Mesenchymal stem cell (in vitro differentiated cells and primary cell): ENCODE results near the gene DCTD.

Experiments
- DNase-seq: peaks from one replicate; pipeline ENCODE4 v3.0.0-alpha.2; 2013
- H2AFZ ChIP-seq: one replicate; pipeline ENCODE4 v1.6.1; 2013; ENCODE audit warnings: low read depth, mild to moderate bottlenecking, control low read depth, inconsistent platforms, low read length, moderate library complexity
- H2AK5ac ChIP-seq: 2 replicates; pipeline ENCODE4 v1.6.1; 2013; ENCODE audit warnings: low read length, moderate library complexity, mild to moderate bottlenecking, inconsistent platforms; ENCODE audit not compliant: severe bottlenecking
- H2BK120ac ChIP-seq: one replicate; pipeline ENCODE4 v1.6.1; 2013; ENCODE audit warnings: low read depth, mild to moderate bottlenecking, inconsistent platforms, low read length, moderate library complexity
- H2BK12ac ChIP-seq, 2 experiments: one replicate each; pipeline ENCODE4 v1.6.1; 2013; ENCODE audit warnings: inconsistent platforms in 2 of 2, low read length in 2 of 2, mild to moderate bottlenecking in 2 of 2, moderate library complexity in 2 of 2, control low read depth in 1 of 2
- H2BK15ac ChIP-seq: one replicate; pipeline ENCODE4 v1.6.1; 2013; ENCODE audit warnings: mild to moderate bottlenecking, low read depth, inconsistent platforms; ENCODE audit not compliant: poor library complexity, severe bottlenecking
- H2BK5ac ChIP-seq: 2 replicates; pipeline ENCODE4 v1.6.1; 2013; ENCODE audit warnings: low read depth, mild to moderate bottlenecking, low read length, control low read depth, inconsistent platforms; ENCODE audit not compliant: poor library complexity, severe bottlenecking
- H3K14ac ChIP-seq, 2 experiments: one replicate each; pipeline ENCODE4 v1.6.1; 2013; ENCODE audit warnings: inconsistent platforms in 2 of 2, low read length in 2 of 2, control low read depth in 1 of 2, mild to moderate bottlenecking in 1 of 2, moderate library complexity in 1 of 2
- H3K18ac ChIP-seq, 2 experiments: one replicate each; pipeline ENCODE4 v1.6.1; 2013; ENCODE audit warnings: inconsistent platforms in 2 of 2, low read length in 2 of 2, control low read depth in 1 of 2, low read depth in 1 of 2, mild to moderate bottlenecking in 1 of 2
- H3K23ac ChIP-seq, 2 experiments: one replicate each; pipeline ENCODE4 v1.6.1; 2013; ENCODE audit warnings: inconsistent platforms in 2 of 2, low read length in 2 of 2, mild to moderate bottlenecking in 2 of 2, moderate library complexity in 2 of 2, control low read depth in 1 of 2
- H3K27ac ChIP-seq: 2 replicates; pipeline ENCODE4 v1.5.1; 2013; ENCODE audit warnings: mild to moderate bottlenecking, moderate library complexity, low read length, control low read depth, inconsistent platforms; ENCODE audit not compliant: poor library complexity, severe bottlenecking
- H3K27me3 ChIP-seq, 2 experiments: 2 replicates each; pipeline versions ENCODE4 v1.6.1 to v1.7.0; 2013; ENCODE audit warnings: low read length in 2 of 2, mild to moderate bottlenecking in 2 of 2, moderate library complexity in 2 of 2, control low read depth in 1 of 2, inconsistent platforms in 1 of 2; ENCODE audit not compliant: control insufficient read depth in 1 of 2, insufficient read depth in 1 of 2
- H3K36me3 ChIP-seq, 2 experiments: 2 replicates each; pipeline versions ENCODE4 v1.6.1 to v1.7.0; 2013; ENCODE audit warnings: low read length in 2 of 2, control low read depth in 1 of 2, inconsistent platforms in 1 of 2, low read depth in 1 of 2, mild to moderate bottlenecking in 1 of 2; ENCODE audit not compliant: insufficient read depth in 2 of 2, control insufficient read depth in 1 of 2
- H3K4ac ChIP-seq, 2 experiments: one replicate each; pipeline ENCODE4 v1.6.1; 2013; ENCODE audit warnings: inconsistent platforms in 2 of 2, low read length in 2 of 2, mild to moderate bottlenecking in 2 of 2, moderate library complexity in 2 of 2, control low read depth in 1 of 2, low read depth in 1 of 2
- H3K4me1 ChIP-seq: 2 replicates; pipeline ENCODE4 v1.6.1; 2013; ENCODE audit warnings: low read depth, low read length, control low read depth; ENCODE audit not compliant: control insufficient read depth, insufficient read depth
- H3K4me2 ChIP-seq: 2 replicates; pipeline ENCODE4 v1.6.1; 2013; ENCODE audit warnings: low read length, mild to moderate bottlenecking, inconsistent platforms; ENCODE audit not compliant: poor library complexity, severe bottlenecking
- H3K4me3 ChIP-seq, 2 experiments: 2 replicates each; pipeline versions ENCODE4 v1.5.1 to v1.7.0; 2013; ENCODE audit warnings: low read length in 2 of 2, mild to moderate bottlenecking in 2 of 2, control low read depth in 1 of 2, low read depth in 1 of 2; ENCODE audit not compliant: insufficient read depth in 1 of 2
- H3K79me1 ChIP-seq: replicated peaks from 2 replicates; pipeline ENCODE4 v1.6.1; 2013; ENCODE audit warnings: mild to moderate bottlenecking, control low read depth, low read length, inconsistent platforms; ENCODE audit not compliant: poor library complexity, severe bottlenecking
- H3K9ac ChIP-seq: 2 replicates; pipeline ENCODE4 v1.7.0; 2013; ENCODE audit warnings: mild to moderate bottlenecking, low read length, moderate library complexity
- H3K9me3 ChIP-seq: 2 replicates; pipeline ENCODE4 v1.7.0; 2013; ENCODE audit warnings: mild to moderate bottlenecking, low read length; ENCODE audit not compliant: control insufficient read depth
- H4K8ac ChIP-seq: one replicate; pipeline ENCODE4 v1.6.1; 2013; ENCODE audit warnings: inconsistent platforms, mild to moderate bottlenecking, low read length, moderate library complexity
- H4K91ac ChIP-seq: one replicate; pipeline ENCODE4 v1.6.1; 2013; ENCODE audit warnings: mild to moderate bottlenecking, low read length, inconsistent platforms
- WGBS: methylation state at CpG from one replicate; pipeline ENCODE4 v1.1.7; 2013; ENCODE audit warnings: mixed read lengths; 5-methylcytosine and 5-hydroxymethylcytosine counted together

DCTD gene

DNA sequence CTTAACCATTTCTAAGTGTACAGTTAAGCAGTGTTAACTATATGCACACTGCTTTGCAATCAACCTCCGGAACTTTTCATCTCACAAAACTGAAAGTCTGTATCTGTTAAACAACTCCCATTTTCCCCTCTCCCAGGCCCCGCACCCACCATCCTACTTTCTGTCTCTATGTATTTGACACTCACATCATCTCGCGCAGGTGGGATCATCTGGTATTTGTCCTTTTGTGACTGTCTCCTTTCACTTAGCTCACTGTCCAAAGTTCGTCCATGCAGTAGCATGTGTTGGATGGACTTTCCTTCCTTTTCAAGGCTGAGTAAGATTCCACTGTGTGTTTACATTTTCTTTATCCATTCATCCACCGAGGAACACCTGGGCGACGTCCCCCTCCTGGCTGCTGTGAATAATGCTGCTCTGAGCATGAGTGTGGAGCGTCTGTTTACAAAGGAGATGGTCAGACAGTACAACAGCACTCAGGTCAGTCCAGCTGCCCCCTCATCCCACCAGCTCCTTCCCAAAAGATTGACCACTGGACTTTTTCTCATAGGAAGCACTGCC lies 39.8 kb downstream of the DCTD start:
- Histone ChIP-seq H3K23ac (no peak overlapping the region), H2BK5ac (no peak overlapping the region), H3K4me1 (peaks cover 3% of the 10 kb centered on the region), H4K8ac (no peak overlapping the region), H3K27ac (no peak overlapping the region), H2BK12ac (no peak overlapping the region), H4K91ac (no peak overlapping the region), H2BK120ac (no peak overlapping the region), H3K36me3 (peaks cover 16 to 35% of the 10 kb centered on the region in 2 experiments), H3K18ac (no peak overlapping the region), H3K27me3 (no peaks in the 10 kb centered on the region), H3K79me1 (peaks cover 3% of the 10 kb centered on the region), H2AFZ (no peak overlapping the region), H3K9ac (no peak overlapping the region), H2AK5ac (no peak overlapping the region), H3K4me2 (no peak overlapping the region), H3K14ac (no peak overlapping the region), H3K4ac (no peak overlapping the region), H3K9me3 (no peaks in the 10 kb centered on the region), H2BK15ac (no peak overlapping the region), H3K4me3 (no peak overlapping the region)
- 93% methylated on average over 9 of the region's 9 CpGs for WGBS
- no peak for DNase-seq

DNA sequence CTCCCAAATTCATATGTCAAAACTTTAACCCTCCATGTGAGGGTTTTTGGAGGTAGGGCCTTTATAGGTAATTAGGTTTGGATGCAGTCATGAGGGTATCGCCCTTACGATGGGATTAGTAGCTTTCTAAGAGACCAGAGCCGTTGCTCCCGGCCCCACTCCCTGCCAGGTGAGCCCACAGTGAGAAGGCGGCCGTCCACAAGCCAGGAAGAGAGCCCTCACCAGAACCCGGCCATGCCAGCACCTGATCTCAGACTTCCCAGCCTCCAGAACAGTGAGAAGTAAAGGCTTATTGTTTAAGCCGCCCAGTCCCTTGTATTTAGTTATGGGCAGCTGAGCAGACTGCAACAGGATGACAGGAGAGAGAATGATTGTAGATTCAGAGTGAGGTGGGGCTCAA lies 40.8 kb downstream of the DCTD start:
- H2BK120ac ChIP-seq, result no peak overlapping the region
- no peak overlapping the region for H4K91ac ChIP-seq
- peaks cover 3% of the 10 kb centered on the region for H3K4me1 ChIP-seq
- WGBS, result 92% methylated on average over 7 of the region's 8 CpGs
- peak overlapping the region; percentile 34 for H2BK15ac ChIP-seq
- H3K4ac ChIP-seq, result no peak overlapping the region
- H3K14ac ChIP-seq, result no peak overlapping the region
- DNase-seq, result no peak
- H3K27me3 ChIP-seq, result no peaks in the 10 kb centered on the region
- peaks cover 12 to 29% of the 10 kb centered on the region in 2 experiments for H3K36me3 ChIP-seq
- H2BK5ac ChIP-seq, result no peak overlapping the region
- H2BK12ac ChIP-seq, result no peak overlapping the region
- no peak overlapping the region for H2AFZ ChIP-seq
- no peak overlapping the region for H4K8ac ChIP-seq
- H3K9me3 ChIP-seq, result no peaks in the 10 kb centered on the region
- no peak overlapping the region for H3K4me3 ChIP-seq
- no peak overlapping the region for H3K18ac ChIP-seq
- H3K23ac ChIP-seq, result no peak overlapping the region
- H3K27ac ChIP-seq, result no peak overlapping the region
- H3K4me2 ChIP-seq, result no peak overlapping the region
- no peak overlapping the region for H3K9ac ChIP-seq
- no peak overlapping the region for H2AK5ac ChIP-seq
- no peaks in the 10 kb centered on the region for H3K79me1 ChIP-seq

DNA sequence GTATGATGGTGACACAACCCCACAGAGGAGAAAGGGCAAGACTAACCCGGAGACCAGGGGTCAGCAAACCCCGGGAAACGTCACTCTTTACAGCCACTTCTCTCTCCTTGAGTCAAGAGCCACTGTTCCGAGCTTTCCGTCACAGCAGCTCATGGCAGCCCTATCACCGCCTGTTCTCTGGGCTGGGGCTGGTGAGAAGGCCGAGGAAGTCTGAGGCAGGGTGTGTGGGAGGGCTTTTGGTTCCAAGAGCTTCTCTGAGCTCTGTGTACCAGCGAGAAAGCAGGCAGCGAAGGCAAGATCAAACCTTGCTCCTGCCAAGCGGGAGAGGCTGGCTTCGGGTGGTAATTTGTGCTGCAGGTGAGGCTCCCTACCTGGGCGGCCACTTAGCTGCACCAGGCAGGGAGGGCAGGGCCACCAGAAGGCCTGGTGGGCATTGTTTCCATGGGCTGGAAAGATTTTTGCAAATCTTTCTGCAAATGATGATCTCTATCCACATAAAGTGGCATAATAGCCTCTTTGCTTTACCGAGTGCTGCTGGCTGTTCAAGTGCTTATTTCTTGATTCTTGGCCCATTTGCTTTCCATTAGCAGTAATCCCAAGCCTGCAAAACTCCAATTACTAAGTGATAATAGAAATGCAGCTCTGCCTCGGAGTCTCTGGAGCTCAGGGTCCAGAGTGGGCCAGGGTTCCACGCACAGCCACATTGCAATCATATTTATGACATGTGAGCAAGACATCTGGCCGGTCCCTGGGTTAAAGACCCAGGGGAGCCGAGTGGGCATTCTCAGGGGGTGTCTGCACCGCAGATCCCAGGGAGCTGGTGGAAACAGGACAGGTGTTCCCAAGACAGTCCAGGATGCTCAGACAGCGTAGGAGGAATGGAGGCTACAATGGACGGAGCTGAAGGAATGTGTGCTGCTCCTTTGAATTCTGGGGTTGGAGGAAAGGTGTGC lies 41.5 kb downstream of the DCTD start:
- Histone ChIP-seq H3K4ac (no peak overlapping the region), H3K79me1 (no peaks in the 10 kb centered on the region), H3K18ac (no peak overlapping the region), H3K9ac (no peak overlapping the region), H3K14ac (no peak overlapping the region), H2BK12ac (no peak overlapping the region), H3K23ac (no peak overlapping the region), H4K91ac (no peak overlapping the region), H3K36me3 (peaks cover 5 to 22% of the 10 kb centered on the region in 2 experiments), H2BK5ac (no peak overlapping the region), H4K8ac (no peak overlapping the region), H2BK15ac (no peak overlapping the region), H3K27me3 (no peaks in the 10 kb centered on the region), H2AFZ (no peak overlapping the region), H3K9me3 (no peaks in the 10 kb centered on the region), H3K4me1 (peaks cover 3% of the 10 kb centered on the region), H3K4me2 (no peak overlapping the region), H2BK120ac (no peak overlapping the region), H3K4me3 (no peak overlapping the region), H3K27ac (no peak overlapping the region), H2AK5ac (no peak overlapping the region)
- no peak for DNase-seq
- 93% methylated on average over 18 of the region's 20 CpGs for WGBS

DNA sequence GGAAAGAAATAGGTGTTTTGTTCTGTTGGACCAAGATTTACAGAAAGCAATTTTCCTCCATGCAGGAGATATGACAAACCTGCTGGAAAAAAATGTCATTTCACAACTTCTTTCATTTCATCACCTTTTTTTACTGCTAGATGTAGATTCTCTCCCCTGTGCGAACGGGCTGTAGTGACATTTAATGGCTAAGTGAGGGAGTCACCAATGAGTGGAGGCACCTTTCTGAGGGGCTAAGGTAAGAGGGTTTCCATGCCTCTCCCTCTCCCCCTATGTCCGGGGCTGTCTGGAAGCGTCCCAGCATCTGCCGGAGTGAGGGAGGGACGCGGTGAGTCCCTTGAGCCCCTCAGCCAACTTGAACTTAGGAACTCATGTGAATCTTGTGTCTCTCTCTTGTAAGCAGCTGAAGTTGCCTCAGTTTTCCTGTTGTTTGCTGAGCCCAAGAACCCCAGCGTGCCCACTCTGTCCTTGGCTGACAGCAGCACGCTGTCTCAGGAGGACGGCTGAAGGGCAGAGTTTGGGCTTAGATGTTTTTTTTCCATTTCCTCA lies 42.3 kb downstream of the DCTD start:
- Histone ChIP-seq H3K4ac (no peak overlapping the region), H3K36me3 (peaks cover 3 to 14% of the 10 kb centered on the region in 2 experiments), H4K8ac (no peak overlapping the region), H2BK5ac (no peak overlapping the region), H2BK120ac (no peak overlapping the region), H3K79me1 (no peaks in the 10 kb centered on the region), H2AK5ac (no peak overlapping the region), H3K4me2 (no peak overlapping the region), H2AFZ (no peak overlapping the region), H2BK15ac (no peak overlapping the region), H2BK12ac (no peak overlapping the region), H3K9me3 (no peaks in the 10 kb centered on the region), H3K4me3 (no peak overlapping the region), H3K4me1 (peaks cover 3% of the 10 kb centered on the region), H3K27me3 (no peaks in the 10 kb centered on the region), H3K9ac (no peak overlapping the region), H3K18ac (no peak overlapping the region), H4K91ac (no peak overlapping the region), H3K14ac (no peak overlapping the region), H3K27ac (no peak overlapping the region), H3K23ac (no peak overlapping the region)
- no peak for DNase-seq
- WGBS, result 90% methylated on average over 9 of the region's 10 CpGs
